NCI-H2107 treated with DMSO at 0.1 percent for 48 hours (cell line): ENCODE results near the gene LDLRAD4.

ENCODE experiments used
- DNase-seq: peaks from one replicate; lab custom pipeline; 2025; ENCODE audit not compliant: unreplicated experiment; lab: John Stamatoyannopoulos, UW

The LDLRAD4 gene

GRCh38 chr18:13558124-13558523 is 339.6 kb downstream of the LDLRAD4 start:
- no peak for DNase-seq

GRCh38 chr18:13558790-13559189 is 340.2 kb downstream of the LDLRAD4 start:
- no peak for DNase-seq

GRCh38 chr18:13559754-13560153 is 341.2 kb downstream of the LDLRAD4 start:
- DNase-seq: no peak

GRCh38 chr18:13560306-13560705 is 341.7 kb downstream of the LDLRAD4 start:
- no peak for DNase-seq

- no peak for DNase-seq
Observed at GRCh38 chr18:13562494-13563029, 344.0 kb downstream of the LDLRAD4 start.

GRCh38 chr18:13563390-13563805 is 344.8 kb downstream of the LDLRAD4 start:
- no peak for DNase-seq

- DNase-seq: no peak
Observed at GRCh38 chr18:13564579-13564978, 346.0 kb downstream of the LDLRAD4 start.

- no peak for DNase-seq
Observed at GRCh38 chr18:13565228-13565627, 346.7 kb downstream of the LDLRAD4 start.

- DNase-seq: no peak
Observed at GRCh38 chr18:13566941-13567746, 348.6 kb downstream of the LDLRAD4 start.

GRCh38 chr18:13568443-13569392 is 350.2 kb downstream of the LDLRAD4 start:
- DNase-seq: no peak

- no peak for DNase-seq
Observed at GRCh38 chr18:13570216-13570615, 351.7 kb downstream of the LDLRAD4 start.

- no peak for DNase-seq
Observed at GRCh38 chr18:13570856-13571495, 352.4 kb downstream of the LDLRAD4 start.

- no peak for DNase-seq
Observed at GRCh38 chr18:13572148-13572547, 353.6 kb downstream of the LDLRAD4 start.

- DNase-seq: no peak
Observed at GRCh38 chr18:13572721-13573120, 354.2 kb downstream of the LDLRAD4 start.

GRCh38 chr18:13573750-13574149 is 355.2 kb downstream of the LDLRAD4 start:
- DNase-seq: no peak

GRCh38 chr18:13574355-13574754 is 355.8 kb downstream of the LDLRAD4 start:
- DNase-seq: no peak

- no peak for DNase-seq
Observed at GRCh38 chr18:13574761-13575160, 356.2 kb downstream of the LDLRAD4 start.

- no peak for DNase-seq
Observed at GRCh38 chr18:13576598-13576997, 358.0 kb downstream of the LDLRAD4 start.

GRCh38 chr18:13577091-13577697 is 358.6 kb downstream of the LDLRAD4 start:
- no peak for DNase-seq

- no peak for DNase-seq
Observed at GRCh38 chr18:13577781-13578180, 359.2 kb downstream of the LDLRAD4 start.

GRCh38 chr18:13578400-13578799 is 359.8 kb downstream of the LDLRAD4 start:
- DNase-seq: no peak
